A549 treated with Mapracorat at 1 μM for 4 hours (cell line): ENCODE results near the gene TIMELESS. TPM values are rescaled to one million over a fixed set of nuclear protein-coding genes. Genes with fewer than 3 reads are reported as not detected.

Experiments
- total RNA-seq: library from RNA; stranded (reverse); fragments of 200-300 nt; extraction: Qiagen RNA extraction; gene quantifications from 5 replicates; pipeline ENCODE4 v1.2.3, GENCODE V29; 2022

Gene TIMELESS, protein sequence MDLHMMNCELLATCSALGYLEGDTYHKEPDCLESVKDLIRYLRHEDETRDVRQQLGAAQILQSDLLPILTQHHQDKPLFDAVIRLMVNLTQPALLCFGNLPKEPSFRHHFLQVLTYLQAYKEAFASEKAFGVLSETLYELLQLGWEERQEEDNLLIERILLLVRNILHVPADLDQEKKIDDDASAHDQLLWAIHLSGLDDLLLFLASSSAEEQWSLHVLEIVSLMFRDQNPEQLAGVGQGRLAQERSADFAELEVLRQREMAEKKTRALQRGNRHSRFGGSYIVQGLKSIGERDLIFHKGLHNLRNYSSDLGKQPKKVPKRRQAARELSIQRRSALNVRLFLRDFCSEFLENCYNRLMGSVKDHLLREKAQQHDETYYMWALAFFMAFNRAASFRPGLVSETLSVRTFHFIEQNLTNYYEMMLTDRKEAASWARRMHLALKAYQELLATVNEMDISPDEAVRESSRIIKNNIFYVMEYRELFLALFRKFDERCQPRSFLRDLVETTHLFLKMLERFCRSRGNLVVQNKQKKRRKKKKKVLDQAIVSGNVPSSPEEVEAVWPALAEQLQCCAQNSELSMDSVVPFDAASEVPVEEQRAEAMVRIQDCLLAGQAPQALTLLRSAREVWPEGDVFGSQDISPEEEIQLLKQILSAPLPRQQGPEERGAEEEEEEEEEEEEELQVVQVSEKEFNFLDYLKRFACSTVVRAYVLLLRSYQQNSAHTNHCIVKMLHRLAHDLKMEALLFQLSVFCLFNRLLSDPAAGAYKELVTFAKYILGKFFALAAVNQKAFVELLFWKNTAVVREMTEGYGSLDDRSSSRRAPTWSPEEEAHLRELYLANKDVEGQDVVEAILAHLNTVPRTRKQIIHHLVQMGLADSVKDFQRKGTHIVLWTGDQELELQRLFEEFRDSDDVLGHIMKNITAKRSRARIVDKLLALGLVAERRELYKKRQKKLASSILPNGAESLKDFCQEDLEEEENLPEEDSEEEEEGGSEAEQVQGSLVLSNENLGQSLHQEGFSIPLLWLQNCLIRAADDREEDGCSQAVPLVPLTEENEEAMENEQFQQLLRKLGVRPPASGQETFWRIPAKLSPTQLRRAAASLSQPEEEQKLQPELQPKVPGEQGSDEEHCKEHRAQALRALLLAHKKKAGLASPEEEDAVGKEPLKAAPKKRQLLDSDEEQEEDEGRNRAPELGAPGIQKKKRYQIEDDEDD
- 31.7 to 38.8 TPM (median 36.6 TPM) in 5 replicates for total RNA-seq

DNA sequence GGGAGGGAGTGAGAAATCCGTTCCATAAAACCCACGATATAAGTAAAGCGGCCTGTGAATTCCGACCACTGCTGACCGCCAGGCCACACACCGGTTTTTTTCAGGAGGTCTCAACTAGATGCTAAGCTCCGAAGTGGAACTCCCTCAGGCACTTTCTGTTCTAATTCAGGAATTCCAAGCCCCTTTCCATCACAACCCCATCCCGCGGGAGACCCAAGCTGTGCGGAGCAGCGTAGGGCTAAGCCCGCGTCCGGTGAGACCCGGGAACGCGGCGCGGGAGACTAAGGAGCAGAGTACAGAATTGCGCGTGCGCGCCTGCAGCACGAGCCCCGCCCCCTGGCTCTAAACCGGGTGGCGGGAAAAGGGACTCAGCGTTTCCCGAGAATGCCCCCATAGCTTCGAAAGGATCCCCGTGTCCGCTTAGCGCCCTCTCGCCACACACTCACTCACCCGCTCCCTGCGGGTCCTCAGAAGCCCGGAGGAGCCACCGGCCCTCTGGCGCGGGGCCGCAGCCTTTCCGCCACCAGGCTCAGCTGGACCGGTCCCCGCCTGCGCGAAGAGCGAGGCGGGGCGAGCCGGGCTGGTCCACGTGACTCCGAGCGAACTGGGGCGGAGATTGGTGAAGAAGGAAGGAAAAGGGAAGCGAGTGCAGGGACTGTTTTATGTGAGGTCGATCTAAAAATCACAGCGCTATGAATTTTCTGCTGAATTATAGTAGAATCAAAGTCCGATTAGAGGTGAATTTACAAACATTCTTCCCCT, at the start of gene TIMELESS:
TIMELESS (minus strand) TSS at position 567 of the 762 bp plus-strand sequence. CDS start 15,256 bp downstream, outside the sequence.

DNA sequence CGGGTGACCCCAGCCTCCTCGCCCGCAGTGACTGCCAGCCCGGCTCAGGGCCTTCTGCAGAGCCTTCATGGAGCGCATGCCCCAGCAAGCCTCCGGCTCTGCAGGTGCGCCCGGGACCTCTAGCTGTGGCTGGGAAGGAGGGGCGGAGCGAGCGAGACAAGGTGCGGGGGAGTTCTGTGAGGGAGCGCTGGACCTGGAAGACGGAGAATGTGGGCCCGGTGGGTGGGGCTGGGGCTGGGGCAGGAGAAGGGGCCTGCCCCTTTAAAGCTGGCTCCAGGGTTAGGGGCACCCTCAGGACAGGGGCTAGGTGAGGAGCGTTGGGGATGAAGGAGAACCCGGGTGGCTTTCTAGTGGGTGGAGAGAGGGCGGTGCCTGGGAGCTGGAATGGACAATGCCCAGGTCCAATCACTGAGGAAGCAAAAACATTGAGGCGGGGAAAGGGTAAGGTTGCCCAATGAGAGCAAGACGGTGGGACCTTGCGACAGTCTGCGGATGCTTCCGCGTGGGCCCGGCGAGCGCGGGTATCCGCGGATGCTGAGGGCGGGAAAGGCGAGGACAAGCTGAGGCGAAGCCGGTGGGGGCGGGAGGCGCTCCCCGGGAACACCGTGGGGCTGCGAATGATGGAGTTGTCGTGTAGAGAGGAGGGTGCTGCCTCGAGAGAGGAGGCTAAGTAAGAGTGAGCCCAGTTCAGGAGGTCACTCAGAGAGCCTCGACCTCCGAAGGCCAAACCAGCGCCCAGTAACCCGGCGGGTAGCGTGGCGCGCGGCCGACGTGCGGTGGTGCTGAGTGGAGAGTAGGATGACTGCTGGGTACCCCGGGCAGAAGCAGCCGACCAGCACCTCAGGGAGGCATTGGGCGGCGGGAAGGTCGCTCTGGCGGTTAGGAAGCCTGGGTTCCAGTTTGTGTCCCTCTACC, 39.1 kb upstream of the TIMELESS start, which contains the start of gene GLS2:
GLS2 (minus strand) TSS at position 121 of the 915 bp plus-strand sequence; CDS start at position 78, 43 bp downstream.

DNA sequence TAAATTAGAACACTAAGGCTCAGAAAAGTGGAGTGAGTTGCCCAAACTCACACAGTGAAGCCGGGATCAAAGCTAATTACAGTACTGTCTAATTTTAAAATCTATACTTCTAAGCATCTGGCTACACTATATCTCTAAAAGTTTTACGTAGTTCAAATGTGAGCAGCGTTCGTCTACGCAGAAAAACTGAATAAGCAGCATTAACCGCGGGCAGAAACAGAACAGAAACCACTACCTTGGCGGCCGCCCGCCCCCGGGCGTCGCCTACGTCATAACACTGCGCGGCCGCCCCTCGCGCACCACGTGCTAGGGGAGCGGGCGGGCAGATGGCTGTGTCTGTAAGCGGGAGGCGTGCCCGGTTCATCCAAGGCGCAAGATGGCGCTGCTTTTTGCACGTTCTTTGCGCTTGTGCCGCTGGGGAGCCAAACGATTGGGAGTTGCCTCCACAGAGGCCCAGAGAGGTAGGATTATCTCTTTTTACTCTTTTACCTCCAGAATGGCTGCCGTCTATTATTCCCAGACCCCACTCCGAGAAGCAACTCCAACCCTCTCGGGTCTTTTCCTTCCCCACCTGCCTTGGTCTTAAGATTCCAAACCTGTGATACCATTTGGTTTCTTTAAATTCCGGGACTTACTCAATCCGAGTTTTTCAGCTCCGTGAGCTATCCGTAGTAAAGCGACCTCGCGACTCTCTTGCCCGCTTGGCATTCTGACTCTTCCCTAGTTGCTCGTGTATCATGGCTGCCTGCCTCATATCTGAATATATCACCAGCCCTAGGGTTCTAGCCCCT, 19.2 kb upstream of the TIMELESS start, which contains the start of gene SPRYD4:
SPRYD4 (plus strand) TSS at position 363 of the 791 bp plus-strand sequence; CDS start at position 377, 14 bp downstream.

DNA sequence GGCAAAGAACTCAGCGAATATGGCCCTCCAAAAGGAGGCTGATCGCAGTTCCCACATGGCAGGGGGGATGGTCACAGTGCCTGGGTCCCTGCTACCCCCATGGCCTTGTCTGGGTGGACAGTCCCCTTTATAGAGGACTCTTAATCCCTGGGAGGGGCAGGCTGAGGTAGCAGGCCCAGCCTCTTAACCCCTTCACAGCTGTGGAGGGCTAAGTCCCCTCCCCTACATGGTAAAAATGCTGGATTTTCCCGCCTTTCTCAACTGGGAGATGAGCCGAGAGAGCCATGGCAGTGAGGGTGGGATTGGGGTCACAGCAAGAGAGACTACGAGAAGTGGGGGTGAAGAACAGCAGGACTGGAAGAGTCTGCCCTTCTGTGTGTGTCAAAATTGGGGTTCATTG, 5.3 kb upstream of the TIMELESS start, which contains the start of gene MIP:
MIP (minus strand) TSS at position 101 of the 400 bp plus-strand sequence; CDS start at position 57, 44 bp downstream.

Other genes starting within 250 kb of the TIMELESS start
- 21.8 to 27.4 TPM (median 25.1 TPM) in 5 replicates for gene RNF41, start 227.5 kb downstream of the TIMELESS start, total RNA-seq
- 56.6 to 61.3 TPM (median 57.8 TPM) in 5 replicates for gene NABP2, start 225.1 kb downstream of the TIMELESS start, total RNA-seq
- gene SLC39A5, start 219.4 kb downstream of the TIMELESS start, total RNA-seq, result not detected in 5 replicates
- gene ANKRD52, start 191.0 kb downstream of the TIMELESS start, total RNA-seq, result 33.6 to 47.3 TPM (median 45.6 TPM) in 5 replicates
- 15.2 to 17.4 TPM (median 16.5 TPM) in 5 replicates for gene COQ10A, start 182.5 kb downstream of the TIMELESS start, total RNA-seq
- gene CS, start 149.1 kb downstream of the TIMELESS start, total RNA-seq, result 145 to 174 TPM (median 156 TPM) in 5 replicates
- gene CNPY2, start 133.4 kb downstream of the TIMELESS start, total RNA-seq, result 120 to 149 TPM (median 142 TPM) in 5 replicates
- gene PAN2, start 115.4 kb downstream of the TIMELESS start, total RNA-seq, result 10.8 to 22.0 TPM (median 14.5 TPM) in 5 replicates
- 0.22 to 0.64 TPM (median 0.33 TPM) in 5 replicates for gene IL23A, start 110.5 kb downstream of the TIMELESS start, total RNA-seq
- 9.5 to 13.7 TPM (median 12.0 TPM) in 5 replicates for gene STAT2, start 89.3 kb downstream of the TIMELESS start, total RNA-seq
- not detected in 5 replicates for gene APOF, start 86.6 kb downstream of the TIMELESS start, total RNA-seq
- 0.13 to 0.32 TPM (median 0.23 TPM) in 4 of 5 replicates, not detected in the other for gene MIP, start 5.2 kb upstream of the TIMELESS start, total RNA-seq
- 1.7 to 1.9 TPM (median 1.8 TPM) in 5 replicates for gene SPRYD4, start 19.2 kb upstream of the TIMELESS start, total RNA-seq
- 0.13 to 0.24 TPM (median 0.16 TPM) in 3 of 5 replicates, not detected in the others for gene GLS2, start 38.7 kb upstream of the TIMELESS start, total RNA-seq
- gene RBMS2, start 72.4 kb upstream of the TIMELESS start, total RNA-seq, result 9.4 to 18.3 TPM (median 11.8 TPM) in 5 replicates
- gene BAZ2A, start 180.9 kb upstream of the TIMELESS start, total RNA-seq, result 26.6 to 47.2 TPM (median 40.6 TPM) in 5 replicates
- gene ATP5F1B, start 196.6 kb upstream of the TIMELESS start, total RNA-seq, result 808 to 925 TPM (median 897 TPM) in 5 replicates
- 350 to 392 TPM (median 368 TPM) in 5 replicates for gene PTGES3, start 238.9 kb upstream of the TIMELESS start, total RNA-seq